Muscle of back (tissue), 11 donors: ENCODE data around the gene TPST1. TPM values are rescaled to one million over a fixed set of nuclear protein-coding genes. Genes with fewer than 3 reads are reported as not detected.

ENCODE experiments used
- DNase-seq, 3 donors: peaks; one replicate each; pipeline versions ENCODE4 v3.0.0 to v3.0.0-alpha.2; 2013
- polyA plus RNA-seq, 10 donors: library from polyadenylated mRNA; unstranded; fragments of 120-200 nt; gene quantifications; one replicate each; pipeline ENCODE4 v1.2.1, GENCODE V29; 2013; ENCODE audit not compliant: insufficient read length in 10 of 10

TPST1 gene
- polyA plus RNA-seq, 10 donors = 12.8 to 22.2 (median 15.7) TPM

DNA sequence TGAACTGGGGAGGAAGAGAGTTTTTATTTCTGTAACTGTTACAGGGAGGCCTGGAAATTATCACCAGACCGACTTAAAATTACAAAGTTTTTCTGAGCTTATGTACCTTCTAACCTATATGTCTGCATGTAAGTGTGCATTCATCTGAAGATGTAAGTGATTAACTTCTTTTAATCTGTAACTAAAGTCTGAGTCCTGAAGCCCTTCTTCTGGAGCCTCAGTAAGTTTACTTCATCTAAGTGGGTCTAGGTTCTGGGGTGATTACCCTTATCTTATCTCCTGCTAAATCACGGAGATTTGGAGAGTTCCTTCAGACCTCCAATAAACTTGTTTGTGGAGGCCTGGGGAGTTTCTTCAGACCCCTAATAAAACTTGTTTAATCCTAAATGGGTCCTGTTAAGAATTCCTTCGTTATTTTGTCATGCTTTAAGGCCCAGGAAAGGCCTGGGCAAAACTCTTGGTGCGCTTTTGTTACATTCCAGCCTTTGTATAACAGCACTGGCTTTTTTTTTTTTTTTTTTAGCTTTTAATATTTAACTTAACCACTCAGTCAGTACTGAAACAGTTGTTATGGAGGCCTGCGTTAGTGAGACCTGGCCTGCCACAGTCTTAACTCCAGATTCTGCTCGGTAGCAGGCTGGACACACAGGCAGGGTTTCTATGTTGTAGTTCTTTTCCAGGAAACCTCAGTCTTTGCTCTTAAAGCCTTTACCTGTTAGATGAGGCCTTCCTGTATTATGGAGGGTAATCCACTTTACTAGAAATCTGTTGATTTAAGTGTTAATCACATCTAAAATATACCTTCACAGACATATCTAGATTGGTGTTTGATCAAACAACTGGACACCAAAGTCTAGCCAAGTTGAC lies 33.0 kb downstream of the TPST1 start:
- no peak for DNase-seq

DNA sequence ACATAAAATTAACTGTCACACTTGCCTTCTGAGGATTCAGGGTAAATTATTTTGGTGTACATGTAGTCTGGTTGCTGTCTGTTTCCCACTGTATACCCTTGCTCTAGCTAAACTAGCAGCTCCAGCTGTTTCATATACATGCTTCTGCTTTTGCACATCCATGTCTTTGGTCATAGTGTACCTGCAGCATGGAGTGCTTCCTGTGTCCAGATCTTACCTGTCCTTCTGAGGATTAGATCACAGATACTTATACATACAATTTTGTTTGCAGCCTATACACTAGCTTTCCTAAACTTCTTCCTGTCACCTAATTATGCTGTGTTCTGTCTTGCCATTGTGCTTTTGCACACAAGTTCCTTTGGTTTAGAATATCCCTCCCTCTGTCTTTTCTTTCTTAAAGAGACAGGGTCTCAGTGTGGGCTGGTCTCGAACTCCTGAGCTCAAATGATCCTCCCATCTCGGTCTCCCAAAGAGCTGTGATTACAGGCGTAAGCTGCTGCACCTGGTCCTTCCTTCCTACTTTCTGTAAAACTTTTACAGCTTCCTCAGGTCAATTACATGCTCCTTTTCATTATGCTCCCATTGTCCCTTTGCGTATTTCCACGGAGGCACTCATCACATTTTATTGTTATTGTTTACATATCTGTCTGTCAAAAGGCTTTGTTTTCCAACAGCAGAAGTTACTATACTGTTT lies 33.8 kb downstream of the TPST1 start:
- DNase-seq = no peak

GRCh38 chr7:66239467-66239856 lies 34.3 kb downstream of the TPST1 start:
- DNase-seq = no peak

GRCh38 chr7:66245008-66245407 lies 39.9 kb downstream of the TPST1 start:
- no peak for DNase-seq

- DNase-seq = no peak
Measured at GRCh38 chr7:66246554-66247171, 41.5 kb downstream of the TPST1 start.

DNA sequence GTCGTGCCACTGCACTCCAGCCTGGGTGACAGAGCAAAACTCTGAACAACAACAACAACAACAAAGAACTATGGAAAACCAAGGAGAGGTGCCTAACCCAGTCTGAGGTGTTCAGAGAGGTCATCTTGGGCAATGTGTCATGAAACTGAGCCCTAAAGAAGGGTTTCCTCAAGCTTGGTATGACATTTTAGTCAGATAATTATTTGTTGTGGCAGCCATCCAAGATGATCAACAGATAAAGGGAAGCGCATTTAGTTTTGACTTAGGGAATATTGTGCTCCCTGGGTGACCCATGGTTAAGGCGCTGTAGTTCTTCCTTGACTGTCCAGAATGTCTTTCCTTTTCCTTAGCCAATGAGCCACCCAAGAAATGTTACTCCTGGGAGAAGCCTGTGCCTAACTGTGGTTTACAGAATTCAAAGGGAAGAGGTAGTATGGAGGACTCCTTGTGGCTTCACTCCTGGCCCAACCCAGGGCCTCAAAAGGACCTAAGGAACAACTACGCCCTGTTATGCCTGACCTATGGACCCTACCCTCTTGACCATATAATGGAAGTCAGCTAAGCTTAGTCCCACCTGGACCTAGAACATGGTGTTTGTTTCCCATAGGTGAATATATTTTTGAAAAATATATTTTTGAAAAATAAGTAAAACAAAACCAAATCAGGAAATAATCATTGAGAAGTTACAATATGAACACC lies 42.4 kb downstream of the TPST1 start:
- DNase-seq = no peak

GRCh38 chr7:66250711-66251110 lies 45.6 kb downstream of the TPST1 start:
- DNase-seq = peak in 1 of 3 donors; percentile 57

GRCh38 chr7:66255534-66256100 lies 50.5 kb downstream of the TPST1 start:
- peak in 1 of 3 donors; percentile 18 for DNase-seq

- no peak for DNase-seq
Measured at GRCh38 chr7:66256281-66256680, 51.1 kb downstream of the TPST1 start.

DNA sequence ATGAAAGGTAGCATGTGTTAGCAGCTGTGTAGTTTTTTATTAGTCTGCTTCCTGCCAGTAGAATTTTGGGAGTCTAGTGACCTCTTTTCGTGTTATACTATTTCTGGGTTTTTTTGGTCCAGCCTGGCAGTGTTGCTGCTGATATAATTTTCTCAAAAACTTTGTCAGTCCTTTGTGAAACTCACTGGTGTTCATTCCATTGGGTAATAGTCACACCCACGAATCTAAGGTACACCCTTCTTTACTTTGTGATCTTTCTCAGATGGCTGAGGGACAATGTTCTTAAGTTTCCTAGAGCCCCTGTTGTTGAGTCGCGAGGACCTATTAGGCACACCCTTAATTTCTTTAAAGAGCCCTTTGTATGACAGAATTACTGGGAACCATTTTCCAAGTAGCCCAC lies 52.3 kb downstream of the TPST1 start:
- DNase-seq = no peak

DNA sequence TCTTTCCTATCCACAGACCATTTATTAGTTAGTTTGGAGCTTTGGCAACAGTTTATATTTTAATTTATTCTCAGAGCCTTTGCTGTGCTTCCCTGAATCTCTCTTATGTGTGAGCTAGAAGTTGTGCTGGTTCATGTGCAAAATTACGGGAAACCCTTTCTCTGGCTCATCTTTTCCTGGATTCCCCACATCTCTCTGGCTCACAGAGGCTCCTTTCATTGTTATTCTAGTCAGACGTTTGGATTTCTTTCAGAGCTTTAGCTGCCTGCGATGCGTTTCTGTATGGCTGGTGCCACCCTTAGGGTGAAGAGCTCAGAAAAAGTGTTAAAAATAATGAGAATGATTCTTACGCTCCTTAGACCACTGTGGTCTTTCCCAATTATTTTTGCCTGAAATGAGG lies 53.3 kb downstream of the TPST1 start:
- DNase-seq = peak in 2 of 3 donors; percentile 33 to 45

DNA sequence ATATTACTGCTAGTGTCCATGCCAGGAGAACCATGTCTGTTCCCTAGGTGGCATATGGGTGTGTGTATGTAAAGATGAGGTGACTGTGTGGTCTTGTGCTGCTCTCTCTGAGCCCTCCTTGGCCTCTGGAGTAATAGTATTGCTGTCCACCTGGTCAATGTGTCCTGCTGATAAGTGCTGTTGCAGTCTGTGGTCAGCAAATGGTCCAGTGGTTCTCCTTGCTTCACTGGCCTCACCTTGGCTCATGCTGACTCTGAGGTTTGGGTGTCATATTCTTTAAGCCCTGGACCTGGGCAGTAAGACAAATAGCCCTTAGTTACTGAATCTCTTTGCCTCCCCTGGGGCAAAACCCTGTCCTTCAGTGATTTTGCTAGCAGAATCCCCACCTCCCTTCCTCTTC lies 56.8 kb downstream of the TPST1 start:
- no peak for DNase-seq

DNA sequence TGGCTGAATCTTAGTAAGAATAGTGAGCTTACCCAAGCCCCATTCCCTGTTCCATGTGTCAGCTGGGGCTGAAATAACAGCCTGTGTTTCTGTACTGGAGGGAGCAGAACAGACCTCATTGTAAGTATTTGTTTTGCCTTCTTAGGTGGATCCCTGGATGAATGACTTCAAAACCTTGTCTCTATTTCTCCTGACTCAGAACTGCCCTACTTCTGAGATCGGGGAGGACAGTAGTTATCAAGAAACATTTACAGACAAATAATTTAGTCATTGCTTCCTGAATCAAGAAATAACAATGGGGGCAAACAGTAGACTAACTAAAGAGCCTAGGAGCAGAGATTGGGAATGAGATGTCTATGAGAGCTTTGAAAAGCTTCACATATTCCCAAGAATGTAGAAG lies 58.8 kb downstream of the TPST1 start:
- DNase-seq = no peak

DNA sequence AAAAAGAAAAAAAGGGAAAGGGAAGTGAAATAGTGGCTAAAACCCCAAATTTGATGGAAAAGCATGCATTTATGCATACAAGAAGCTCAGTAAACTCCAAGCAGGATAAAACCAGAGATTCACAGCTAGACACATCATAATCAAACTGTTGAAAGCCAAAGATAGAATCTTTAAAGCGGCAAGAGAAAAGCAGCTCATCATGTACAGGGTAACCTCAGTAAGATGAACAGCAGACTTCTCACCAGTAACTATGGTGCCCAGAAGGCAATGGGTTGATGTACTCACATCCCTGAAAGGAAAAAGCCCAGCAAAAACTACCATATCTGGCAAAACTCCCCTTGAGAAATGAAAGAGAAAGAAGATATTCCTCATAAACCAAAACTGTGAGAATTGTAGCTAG lies 60.4 kb downstream of the TPST1 start:
- DNase-seq = no peak

- peak; percentile 50 to 79 (median 74) for DNase-seq
Measured at GRCh38 chr7:66267249-66267648, 62.1 kb downstream of the TPST1 start.

DNA sequence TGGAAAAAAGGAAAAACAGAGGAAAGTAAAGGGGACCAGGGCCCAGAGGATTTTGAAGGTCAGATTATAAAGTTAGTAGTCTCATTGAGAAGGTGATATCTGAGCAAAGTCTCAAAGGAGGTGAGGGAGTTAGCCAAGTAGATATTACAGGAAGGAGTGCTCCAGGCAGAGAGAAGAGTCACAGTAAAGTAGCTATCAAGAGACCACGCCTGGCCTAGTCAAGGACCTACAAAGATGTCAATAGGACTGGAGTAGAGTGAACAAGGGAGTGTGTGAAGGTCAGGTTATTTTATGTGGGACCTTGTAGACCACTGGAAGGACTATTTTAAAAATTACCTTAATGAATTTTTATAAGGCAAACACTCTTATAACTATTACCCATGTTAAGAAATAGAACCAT lies 64.8 kb downstream of the TPST1 start:
- no peak for DNase-seq

DNA sequence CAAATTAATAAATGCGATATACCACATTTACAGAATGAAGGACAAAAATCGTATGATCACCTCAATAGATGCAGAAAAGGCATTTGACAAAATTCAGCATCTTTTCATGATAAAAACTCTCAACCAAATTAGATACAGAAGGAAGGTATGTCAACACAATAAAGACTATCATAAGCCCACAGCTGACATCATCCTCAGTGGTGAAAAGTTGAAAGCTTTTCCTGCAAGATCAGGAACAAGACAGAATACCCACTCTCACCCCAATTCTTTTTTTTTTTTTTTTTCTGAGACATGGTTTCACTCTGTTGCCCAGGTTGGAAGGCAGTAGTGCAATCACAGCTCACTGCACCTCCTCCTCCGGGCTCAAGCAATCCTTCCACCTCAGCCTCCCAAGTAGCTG lies 67.2 kb downstream of the TPST1 start:
- DNase-seq = no peak

GRCh38 chr7:66276363-66276762 lies 71.2 kb downstream of the TPST1 start:
- DNase-seq = no peak

DNA sequence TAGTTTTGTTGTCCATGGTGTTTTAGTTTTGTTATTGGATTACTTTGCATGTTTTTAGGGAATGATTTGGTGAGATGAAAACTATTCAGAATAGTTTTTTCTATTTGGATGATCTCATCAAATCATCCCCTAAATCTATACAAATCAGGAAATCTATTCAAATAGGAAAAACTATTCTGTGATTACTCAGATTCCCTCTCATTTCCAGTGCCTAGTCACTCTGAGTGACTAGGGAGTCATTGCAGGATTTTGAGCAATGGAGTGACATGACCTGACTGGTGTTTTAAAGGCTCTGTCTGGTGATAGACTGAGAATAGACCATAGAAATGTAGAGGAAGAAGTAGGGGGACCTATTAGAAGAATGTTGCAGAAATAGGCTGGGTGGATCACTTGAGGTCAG lies 72.4 kb downstream of the TPST1 start:
- DNase-seq = no peak

DNA sequence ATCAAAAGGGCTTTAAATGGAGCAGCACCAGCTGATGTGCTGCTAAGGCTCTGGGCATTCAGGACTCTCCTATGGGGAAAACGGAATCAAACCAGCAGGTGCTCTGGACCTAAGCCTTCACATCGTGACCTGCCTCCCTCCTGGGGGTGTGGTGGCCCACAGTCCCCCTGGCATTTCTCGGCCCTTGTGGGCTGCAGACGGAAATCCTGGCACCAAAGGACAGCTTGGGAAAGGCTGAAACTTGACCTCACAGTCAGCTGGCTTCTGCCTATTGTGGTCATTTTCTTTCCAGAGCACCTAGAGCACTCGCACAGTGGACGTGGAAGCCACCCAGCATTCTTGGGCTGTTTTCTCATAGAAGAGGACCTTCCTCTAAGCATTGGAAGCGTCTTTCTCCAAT lies 74.8 kb downstream of the TPST1 start:
- DNase-seq = no peak

DNA sequence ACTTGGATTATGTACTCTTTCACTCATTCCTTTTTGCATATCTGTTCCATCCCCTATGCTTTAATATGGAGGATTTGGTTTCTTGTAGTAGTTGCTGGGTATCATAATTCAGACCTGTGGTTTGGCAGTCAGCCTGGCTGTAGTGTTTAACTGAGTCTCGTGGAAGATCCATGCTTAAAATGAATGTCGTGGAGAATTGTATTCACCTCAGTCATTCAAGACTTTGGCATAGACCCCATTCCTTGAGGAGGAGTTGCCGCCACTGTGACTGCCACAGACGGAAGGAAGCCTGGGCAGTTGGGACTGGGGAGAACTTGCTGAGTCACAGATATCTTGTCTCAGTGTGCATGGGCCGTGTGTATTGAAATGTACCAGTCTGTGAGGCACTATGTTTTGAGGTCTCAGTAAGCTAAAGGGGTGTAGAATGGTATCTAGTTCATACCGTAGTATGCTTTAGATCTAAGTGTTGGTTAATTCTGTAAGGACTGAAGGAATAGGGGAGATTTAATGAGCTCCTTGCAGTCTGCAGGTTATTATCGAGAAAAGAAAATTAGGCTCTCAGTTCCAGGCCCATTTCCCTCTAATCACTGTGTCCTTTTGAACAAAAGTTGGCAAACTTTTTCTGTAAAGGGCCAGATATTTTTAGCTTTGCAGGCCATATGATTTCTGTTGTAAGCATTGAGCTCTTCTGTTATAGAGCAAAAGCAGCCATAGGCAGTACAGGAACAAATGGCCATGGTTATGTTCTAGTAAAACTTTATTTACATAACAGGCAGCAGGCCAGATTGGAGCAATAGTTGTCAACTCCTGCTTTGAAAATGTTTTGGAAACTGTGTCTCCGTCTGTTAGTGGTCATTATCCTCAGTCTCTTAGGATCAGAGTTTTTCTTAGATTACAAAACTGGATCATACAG lies 76.8 kb downstream of the TPST1 start:
- peak in 2 of 3 donors; percentile 22 to 98 for DNase-seq
